ENCODE measurements around the gene CENPP.
A peak's percentile ranks its signal among the peaks of the same experiment; 100 is the strongest.
"Not testable (repeated sequence)": the region's sequence is repeated elsewhere in the genome, so short reads cannot be mapped to it uniquely, and the experiment has no call there.

Gene CENPP

DNA sequence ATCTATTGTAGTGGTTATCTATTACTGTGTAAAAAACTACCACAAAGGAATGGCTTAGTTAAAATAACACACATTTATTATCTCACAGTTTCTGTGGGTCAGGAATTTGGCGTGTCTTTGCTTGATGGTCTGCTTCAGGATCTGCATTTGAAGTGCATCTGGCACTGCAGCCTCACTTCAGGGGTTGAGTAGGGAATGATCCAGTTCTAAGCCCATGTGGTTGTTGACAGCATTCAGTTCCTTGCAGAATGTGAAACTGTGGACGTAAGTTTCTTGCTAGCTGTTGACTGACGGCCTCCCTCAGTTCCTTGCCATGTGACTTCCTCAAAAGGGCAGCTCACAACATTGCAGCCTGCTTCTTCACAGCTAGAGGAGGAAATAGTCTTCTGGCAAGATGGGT, 80.7 kb downstream of the CENPP start:
- no peak overlapping the region for H3K27ac ChIP-seq (ENCODE audit: low read depth, low read length)
- no peaks in the 10 kb centered on the region for H3K27me3 ChIP-seq (ENCODE audit: low read length)
- TF ChIP-seq, protein P1, sequence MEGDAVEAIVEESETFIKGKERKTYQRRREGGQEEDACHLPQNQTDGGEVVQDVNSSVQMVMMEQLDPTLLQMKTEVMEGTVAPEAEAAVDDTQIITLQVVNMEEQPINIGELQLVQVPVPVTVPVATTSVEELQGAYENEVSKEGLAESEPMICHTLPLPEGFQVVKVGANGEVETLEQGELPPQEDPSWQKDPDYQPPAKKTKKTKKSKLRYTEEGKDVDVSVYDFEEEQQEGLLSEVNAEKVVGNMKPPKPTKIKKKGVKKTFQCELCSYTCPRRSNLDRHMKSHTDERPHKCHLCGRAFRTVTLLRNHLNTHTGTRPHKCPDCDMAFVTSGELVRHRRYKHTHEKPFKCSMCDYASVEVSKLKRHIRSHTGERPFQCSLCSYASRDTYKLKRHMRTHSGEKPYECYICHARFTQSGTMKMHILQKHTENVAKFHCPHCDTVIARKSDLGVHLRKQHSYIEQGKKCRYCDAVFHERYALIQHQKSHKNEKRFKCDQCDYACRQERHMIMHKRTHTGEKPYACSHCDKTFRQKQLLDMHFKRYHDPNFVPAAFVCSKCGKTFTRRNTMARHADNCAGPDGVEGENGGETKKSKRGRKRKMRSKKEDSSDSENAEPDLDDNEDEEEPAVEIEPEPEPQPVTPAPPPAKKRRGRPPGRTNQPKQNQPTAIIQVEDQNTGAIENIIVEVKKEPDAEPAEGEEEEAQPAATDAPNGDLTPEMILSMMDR (IDR thresholded peaks at IDR 0.05; ENCODE audit: insufficient read depth, low read length, poor library complexity, severe bottlenecking): no peak
- TF ChIP-seq EZH2phosphoT487 (conservative IDR thresholded peaks at IDR 0.05; ENCODE audit: low read length): no peak
- no peak overlapping the region; the same call in 1 of the 2 replicates for H3K9ac ChIP-seq (ENCODE audit: low read length)
- no peaks in the 10 kb centered on the region for H4K20me1 ChIP-seq (ENCODE audit: low read depth, low read length)
- H3F3A ChIP-seq (ENCODE audit: insufficient read depth): no peaks in the 10 kb centered on the region
- H2AFZ ChIP-seq (ENCODE audit: low read depth, low read length, severe bottlenecking): no peak overlapping the region
- peak overlapping the region; percentile 40 for H3K4me2 ChIP-seq (ENCODE audit: low read depth, low read length, poor library complexity, severe bottlenecking)
- H3K36me3 ChIP-seq (ENCODE audit: low read length): no peaks in the 10 kb centered on the region
- H3K9me2 ChIP-seq (replicated peaks; ENCODE audit: insufficient read depth, low read length): no peaks in the 10 kb centered on the region
- no peaks in the 10 kb centered on the region for H3K79me2 ChIP-seq (ENCODE audit: insufficient read depth, low read length)
- H3K4me3 ChIP-seq (ENCODE audit: insufficient read depth, low read length, poor library complexity, severe bottlenecking): no peak overlapping the region
- no peaks in the 10 kb centered on the region for H3K9me3 ChIP-seq (ENCODE audit: insufficient read depth, low read length)

DNA sequence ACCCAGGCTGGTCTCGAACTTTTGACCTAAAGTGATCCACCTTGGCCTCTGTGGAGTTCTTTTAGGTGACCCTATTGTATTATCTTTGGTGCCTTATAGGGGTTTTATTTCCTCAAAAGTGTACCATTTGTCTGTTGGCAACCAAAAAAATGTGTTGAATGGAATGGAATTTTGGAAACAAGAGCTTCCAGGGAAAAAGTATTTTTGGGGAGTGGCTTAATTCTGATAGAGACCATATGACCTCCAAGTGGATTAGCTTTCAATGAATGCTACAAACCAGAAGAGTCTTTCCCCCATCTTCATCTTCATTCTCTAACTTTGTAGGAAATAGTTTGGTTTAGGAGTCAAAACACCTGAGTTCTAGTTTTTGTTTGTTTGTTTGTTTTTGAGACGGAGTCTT, 82.1 kb downstream of the CENPP start:
- Histone ChIP-seq H3K9ac (ENCODE audit: low read length) (no peak overlapping the region), H3K79me2 (ENCODE audit: insufficient read depth, low read length) (no peaks in the 10 kb centered on the region), H3K4me2 (ENCODE audit: low read depth, low read length, poor library complexity, severe bottlenecking) (no peak overlapping the region), H3K4me3 (ENCODE audit: insufficient read depth, low read length, poor library complexity, severe bottlenecking) (no peak overlapping the region), H3K36me3 (ENCODE audit: low read length) (no peaks in the 10 kb centered on the region), H4K20me1 (ENCODE audit: low read depth, low read length) (no peaks in the 10 kb centered on the region), H3K27ac (ENCODE audit: low read depth, low read length) (no peak overlapping the region), H2AFZ (ENCODE audit: low read depth, low read length, severe bottlenecking) (no peak overlapping the region), H3K27me3 (ENCODE audit: low read length) (no peaks in the 10 kb centered on the region), H3K9me2 (replicated peaks; ENCODE audit: insufficient read depth, low read length) (no peaks in the 10 kb centered on the region), H3K9me3 (ENCODE audit: insufficient read depth, low read length) (no peaks in the 10 kb centered on the region), H3F3A (ENCODE audit: insufficient read depth) (no peaks in the 10 kb centered on the region)
- TF ChIP-seq EZH2phosphoT487 (conservative IDR thresholded peaks at IDR 0.05; ENCODE audit: low read length): no peak

DNA sequence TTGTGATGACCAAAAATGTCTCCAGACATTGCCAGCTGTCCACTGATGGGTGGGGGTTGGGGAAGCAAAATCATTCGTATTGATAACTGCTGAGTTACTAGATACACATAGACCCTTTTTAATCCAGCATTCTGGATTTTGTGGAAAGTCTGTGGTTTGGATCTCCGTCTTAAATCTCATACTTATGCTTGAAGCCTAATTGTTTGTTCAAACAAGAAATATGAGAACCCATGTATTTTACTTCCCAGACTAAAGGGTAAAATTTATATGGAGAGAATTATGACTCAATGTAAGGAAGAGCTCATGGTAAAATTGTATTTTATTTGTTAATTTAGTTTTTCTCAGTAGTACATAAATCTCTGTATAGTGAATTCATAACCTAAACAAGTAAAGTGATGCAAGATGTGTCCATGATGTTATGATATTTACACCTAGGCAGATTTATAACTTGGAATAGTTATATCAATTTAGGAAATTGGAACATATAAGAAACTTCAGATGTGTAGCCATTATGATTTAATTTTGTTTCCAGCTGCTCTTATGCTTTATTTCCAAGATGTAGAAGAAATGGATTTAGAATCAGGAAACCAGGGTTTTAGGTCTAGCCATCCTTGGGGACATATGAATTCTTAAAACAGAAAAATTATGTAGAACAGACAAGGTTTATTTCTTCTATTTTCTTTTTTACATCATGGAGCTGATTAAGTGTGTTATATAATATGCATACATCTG, 83.2 kb downstream of the CENPP start:
- H3K9me2 ChIP-seq (replicated peaks; ENCODE audit: insufficient read depth, low read length): no peaks in the 10 kb centered on the region
- no peaks in the 10 kb centered on the region for H3K36me3 ChIP-seq (ENCODE audit: low read length)
- H3K27me3 ChIP-seq (ENCODE audit: low read length): no peaks in the 10 kb centered on the region
- H4K20me1 ChIP-seq (ENCODE audit: low read depth, low read length): no peaks in the 10 kb centered on the region
- no peaks in the 10 kb centered on the region; the same call in 1 of the 2 replicates for H3K79me2 ChIP-seq (ENCODE audit: insufficient read depth, low read length)
- H3K4me3 ChIP-seq (ENCODE audit: insufficient read depth, low read length, poor library complexity, severe bottlenecking): no peak overlapping the region
- TF ChIP-seq, protein P1 (IDR thresholded peaks at IDR 0.05; ENCODE audit: insufficient read depth, low read length, poor library complexity, severe bottlenecking): no peak
- no peak for TF ChIP-seq EZH2phosphoT487 (conservative IDR thresholded peaks at IDR 0.05; ENCODE audit: low read length)
- no peaks in the 10 kb centered on the region for H3F3A ChIP-seq (ENCODE audit: insufficient read depth)
- no peaks in the 10 kb centered on the region for H3K9me3 ChIP-seq (ENCODE audit: insufficient read depth, low read length)
- H2AFZ ChIP-seq (ENCODE audit: low read depth, low read length, severe bottlenecking): no peak overlapping the region
- H3K4me2 ChIP-seq (ENCODE audit: low read depth, low read length, poor library complexity, severe bottlenecking): no peak overlapping the region
- no peak overlapping the region for H3K27ac ChIP-seq (ENCODE audit: low read depth, low read length)
- H3K9ac ChIP-seq (ENCODE audit: low read length): no peak overlapping the region

DNA sequence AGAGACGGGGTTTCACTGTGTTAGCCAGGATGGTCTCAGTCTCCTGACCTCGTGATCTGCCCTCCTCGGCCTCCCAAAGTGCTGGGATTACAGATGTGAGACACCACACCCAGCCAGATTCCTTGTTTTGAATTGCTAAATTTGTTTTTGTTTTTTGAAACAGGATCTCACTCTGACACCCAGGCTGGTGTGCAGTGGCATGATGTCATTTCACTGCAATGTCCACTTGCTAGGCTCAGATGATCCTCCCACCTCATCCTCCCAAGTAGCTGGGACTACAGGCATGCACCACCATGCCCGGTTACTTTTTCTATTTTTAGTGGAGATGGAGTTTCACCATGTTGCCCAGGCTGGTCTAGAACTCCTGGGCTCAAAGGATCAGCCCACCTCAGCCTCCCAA, 85.4 kb downstream of the CENPP start:
- not testable (repeated sequence) for H3K9me2 ChIP-seq (replicated peaks; ENCODE audit: insufficient read depth, low read length); H2AFZ ChIP-seq (ENCODE audit: low read depth, low read length, severe bottlenecking); H3K36me3 ChIP-seq (ENCODE audit: low read length); H3K27ac ChIP-seq (ENCODE audit: low read depth, low read length); H3K4me2 ChIP-seq (ENCODE audit: low read depth, low read length, poor library complexity, severe bottlenecking); H4K20me1 ChIP-seq (ENCODE audit: low read depth, low read length); H3F3A ChIP-seq (ENCODE audit: insufficient read depth); H3K79me2 ChIP-seq (ENCODE audit: insufficient read depth, low read length); H3K9me3 ChIP-seq (ENCODE audit: insufficient read depth, low read length); H3K27me3 ChIP-seq (ENCODE audit: low read length); H3K9ac ChIP-seq (ENCODE audit: low read length); H3K4me3 ChIP-seq (ENCODE audit: insufficient read depth, low read length, poor library complexity, severe bottlenecking)
